ENCODE measurements around the gene PPIP5K1. TPM values are rescaled to one million over a fixed set of nuclear protein-coding genes. Genes with fewer than 3 reads are reported as not detected.

Gene PPIP5K1
- total RNA-seq, 2 experiments from 2014 or later = 67.5 to 89.8 TPM

GRCh38 chr15:43511012-43511885 lies 78.8 kb downstream of the PPIP5K1 start:
- peak overlapping the region; percentile 73 for H3K4me3 ChIP-seq (ENCODE audit: low read depth, low read length, poor library complexity, severe bottlenecking)
- H4K20me1 ChIP-seq (ENCODE audit: insufficient read depth, low read length) = no peaks in the 10 kb centered on the region
- ChIA-PET CTCF (ENCODE audit: unreplicated experiment) (interaction anchor here (0.6 to 1.4 kb wide), 3 partner anchors 10 to 18 kb away, joined by 3 to 7 read pairs (median 3); partner anchors contain the start of gene TP53BP1), POLR2A (interaction anchor here (0.8 to 3.0 kb wide), 5 partner anchors 10 to 21 kb away, joined by 3 to 14 read pairs (median 4); partner anchors contain the start of gene TP53BP1)
- H3K4me1 ChIP-seq (ENCODE audit: insufficient read depth, low read length, poor library complexity, severe bottlenecking) = peaks cover 25% of the 10 kb centered on the region
- TF ChIP-seq, protein P1, sequence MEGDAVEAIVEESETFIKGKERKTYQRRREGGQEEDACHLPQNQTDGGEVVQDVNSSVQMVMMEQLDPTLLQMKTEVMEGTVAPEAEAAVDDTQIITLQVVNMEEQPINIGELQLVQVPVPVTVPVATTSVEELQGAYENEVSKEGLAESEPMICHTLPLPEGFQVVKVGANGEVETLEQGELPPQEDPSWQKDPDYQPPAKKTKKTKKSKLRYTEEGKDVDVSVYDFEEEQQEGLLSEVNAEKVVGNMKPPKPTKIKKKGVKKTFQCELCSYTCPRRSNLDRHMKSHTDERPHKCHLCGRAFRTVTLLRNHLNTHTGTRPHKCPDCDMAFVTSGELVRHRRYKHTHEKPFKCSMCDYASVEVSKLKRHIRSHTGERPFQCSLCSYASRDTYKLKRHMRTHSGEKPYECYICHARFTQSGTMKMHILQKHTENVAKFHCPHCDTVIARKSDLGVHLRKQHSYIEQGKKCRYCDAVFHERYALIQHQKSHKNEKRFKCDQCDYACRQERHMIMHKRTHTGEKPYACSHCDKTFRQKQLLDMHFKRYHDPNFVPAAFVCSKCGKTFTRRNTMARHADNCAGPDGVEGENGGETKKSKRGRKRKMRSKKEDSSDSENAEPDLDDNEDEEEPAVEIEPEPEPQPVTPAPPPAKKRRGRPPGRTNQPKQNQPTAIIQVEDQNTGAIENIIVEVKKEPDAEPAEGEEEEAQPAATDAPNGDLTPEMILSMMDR (conservative IDR thresholded peaks at IDR 0.05; ENCODE audit: low read length) = peak; percentile 66
- TF ChIP-seq EZH2phosphoT487 (IDR thresholded peaks at IDR 0.05; ENCODE audit: borderline replicate concordance, low read depth, low read length) = no peak
- no TSS peak for BruUV-seq (replicated peaks)
- no peaks in the 10 kb centered on the region for H3K36me3 ChIP-seq (ENCODE audit: insufficient read depth, low read length)
- H3K9me3 ChIP-seq (ENCODE audit: low read length) = no peaks in the 10 kb centered on the region
- no peaks in the 10 kb centered on the region for H3K79me2 ChIP-seq (ENCODE audit: insufficient read depth, low read depth, low read length)
- no peaks in the 10 kb centered on the region for H3K9me2 ChIP-seq (ENCODE audit: insufficient read depth, low read length)
- peak overlapping the region; percentile 53 for H2AFZ ChIP-seq (ENCODE audit: low read length)
- no peak overlapping the region for H3K27ac ChIP-seq (ENCODE audit: low read depth, low read length, poor library complexity, severe bottlenecking)
- peak; percentile 51 for DNase-seq (ENCODE audit: low spot score)
- peak overlapping the region; percentile 80 for H3K4me2 ChIP-seq (ENCODE audit: low read length)
- intact Hi-C loops (cut with micrococcal nuclease; ENCODE audit: unreplicated experiment) = loop anchor here (5.0 kb wide), 1 partner anchor 139 kb away; the partner anchor contains the start of genes TUBGCP4 and ZSCAN29

GRCh38 chr15:43510200-43511011 lies 79.6 kb downstream of the PPIP5K1 start:
- no peaks in the 10 kb centered on the region for H3K36me3 ChIP-seq (ENCODE audit: insufficient read depth, low read length)
- BruUV-seq (replicated peaks) = TSS peak; percentile 92
- peak overlapping the region; percentile 91 for H3K4me2 ChIP-seq (ENCODE audit: low read length)
- no peak for TF ChIP-seq EZH2phosphoT487 (IDR thresholded peaks at IDR 0.05; ENCODE audit: borderline replicate concordance, low read depth, low read length)
- TF ChIP-seq, protein P1 (conservative IDR thresholded peaks at IDR 0.05; ENCODE audit: low read length) = peak; percentile 43; the same call in 1 of the 2 replicates
- H3K4me3 ChIP-seq (ENCODE audit: low read depth, low read length, poor library complexity, severe bottlenecking) = peak overlapping the region; percentile 73
- H4K20me1 ChIP-seq (ENCODE audit: insufficient read depth, low read length) = no peaks in the 10 kb centered on the region
- peak overlapping the region; percentile 90 for H2AFZ ChIP-seq (ENCODE audit: low read length)
- no peaks in the 10 kb centered on the region for H3K79me2 ChIP-seq (ENCODE audit: insufficient read depth, low read depth, low read length)
- CTCF ChIA-PET (ENCODE audit: unreplicated experiment) = interaction anchor here (0.6 to 1.4 kb wide), 5 partner anchors 10 to 162 kb away, joined by 3 to 7 read pairs (median 3); partner anchors contain the start of gene TP53BP1
- intact Hi-C loops (cut with micrococcal nuclease; ENCODE audit: unreplicated experiment) = loop anchor here (5.0 kb wide), 1 partner anchor 138 kb away; the partner anchor contains the start of genes TUBGCP4 and ZSCAN29
- POLR2A ChIA-PET = interaction anchor here (0.5 to 3.0 kb wide), 7 partner anchors 9 to 383 kb away, joined by 3 to 14 read pairs (median 4); partner anchors contain the start of gene TP53BP1
- H3K4me1 ChIP-seq (ENCODE audit: insufficient read depth, low read length, poor library complexity, severe bottlenecking) = peaks cover 19% of the 10 kb centered on the region
- H3K27ac ChIP-seq (ENCODE audit: low read depth, low read length, poor library complexity, severe bottlenecking) = peak overlapping the region; percentile 71
- H3K9me3 ChIP-seq (ENCODE audit: low read length) = no peaks in the 10 kb centered on the region
- H3K9me2 ChIP-seq (ENCODE audit: insufficient read depth, low read length) = no peaks in the 10 kb centered on the region
- DNase-seq (ENCODE audit: low spot score) = peak; percentile 100
